Fibroblast of mammary gland (primary cell): ENCODE measurements around the gene KLHL41.
A peak's percentile ranks its signal among the peaks of the same experiment; 100 is the strongest.
"Not testable (repeated sequence)": the region's sequence is repeated elsewhere in the genome, so short reads cannot be mapped to it uniquely, and the experiment has no call there.

Experiments
- DNase-seq: peaks from one replicate; pipeline ENCODE4 v3.0.0-alpha.2; 2010; ENCODE audit warnings: low read depth
- H3K4me3 ChIP-seq: 2 replicates; pipeline ENCODE4 v1.5.1; 2011; ENCODE audit warnings: low read depth, mild to moderate bottlenecking, low read length, moderate library complexity; ENCODE audit not compliant: control insufficient read depth
- TF ChIP-seq, protein P1 (sequence below): conservative IDR thresholded peaks from 2 replicates; pipeline ENCODE4 v1.5.1; 2011; ENCODE audit warnings: low read depth, low read length, inconsistent platforms; ENCODE audit not compliant: control insufficient read depth, insufficient read depth

The KLHL41 gene

DNA sequence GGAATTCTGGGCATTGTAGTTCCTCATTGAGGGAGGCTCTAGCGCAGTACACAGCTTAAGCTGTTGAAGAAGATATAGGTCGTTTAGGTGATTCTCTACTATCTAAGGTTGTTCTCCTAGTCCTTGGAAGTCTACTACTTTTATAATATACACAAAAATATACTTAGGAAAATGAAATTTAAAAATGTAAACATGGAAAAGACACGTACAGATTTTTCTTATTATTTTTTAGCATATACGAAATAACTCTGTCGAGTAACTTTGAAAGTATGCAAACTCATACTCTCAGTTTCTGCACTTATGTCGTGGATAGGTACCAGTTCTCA, 64.4 kb downstream of the KLHL41 start:
- peak overlapping the region; percentile 94 for H3K4me3 ChIP-seq
- DNase-seq = no peak
- TF ChIP-seq, protein P1, sequence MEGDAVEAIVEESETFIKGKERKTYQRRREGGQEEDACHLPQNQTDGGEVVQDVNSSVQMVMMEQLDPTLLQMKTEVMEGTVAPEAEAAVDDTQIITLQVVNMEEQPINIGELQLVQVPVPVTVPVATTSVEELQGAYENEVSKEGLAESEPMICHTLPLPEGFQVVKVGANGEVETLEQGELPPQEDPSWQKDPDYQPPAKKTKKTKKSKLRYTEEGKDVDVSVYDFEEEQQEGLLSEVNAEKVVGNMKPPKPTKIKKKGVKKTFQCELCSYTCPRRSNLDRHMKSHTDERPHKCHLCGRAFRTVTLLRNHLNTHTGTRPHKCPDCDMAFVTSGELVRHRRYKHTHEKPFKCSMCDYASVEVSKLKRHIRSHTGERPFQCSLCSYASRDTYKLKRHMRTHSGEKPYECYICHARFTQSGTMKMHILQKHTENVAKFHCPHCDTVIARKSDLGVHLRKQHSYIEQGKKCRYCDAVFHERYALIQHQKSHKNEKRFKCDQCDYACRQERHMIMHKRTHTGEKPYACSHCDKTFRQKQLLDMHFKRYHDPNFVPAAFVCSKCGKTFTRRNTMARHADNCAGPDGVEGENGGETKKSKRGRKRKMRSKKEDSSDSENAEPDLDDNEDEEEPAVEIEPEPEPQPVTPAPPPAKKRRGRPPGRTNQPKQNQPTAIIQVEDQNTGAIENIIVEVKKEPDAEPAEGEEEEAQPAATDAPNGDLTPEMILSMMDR = no peak

DNA sequence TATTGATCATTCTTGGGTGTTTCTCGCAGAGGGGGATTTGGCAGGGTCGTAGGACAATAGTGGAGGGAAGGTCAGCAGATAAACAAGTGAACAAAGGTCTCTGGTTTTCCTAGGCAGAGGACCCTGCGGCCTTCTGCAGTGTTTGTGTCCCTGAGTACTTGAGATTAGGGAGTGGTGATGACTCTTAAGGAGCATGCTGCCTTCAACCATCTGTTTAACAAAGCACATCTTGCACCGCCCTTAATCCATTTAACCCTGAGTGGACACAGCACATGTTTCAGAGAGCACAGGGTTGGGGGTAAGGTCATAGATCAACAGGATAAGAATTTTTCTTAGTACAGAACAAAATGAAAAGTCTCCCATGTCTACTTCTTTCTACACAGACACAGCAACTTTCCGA, 65.0 kb downstream of the KLHL41 start:
- H3K4me3 ChIP-seq, DNase-seq: not testable (repeated sequence)

DNA sequence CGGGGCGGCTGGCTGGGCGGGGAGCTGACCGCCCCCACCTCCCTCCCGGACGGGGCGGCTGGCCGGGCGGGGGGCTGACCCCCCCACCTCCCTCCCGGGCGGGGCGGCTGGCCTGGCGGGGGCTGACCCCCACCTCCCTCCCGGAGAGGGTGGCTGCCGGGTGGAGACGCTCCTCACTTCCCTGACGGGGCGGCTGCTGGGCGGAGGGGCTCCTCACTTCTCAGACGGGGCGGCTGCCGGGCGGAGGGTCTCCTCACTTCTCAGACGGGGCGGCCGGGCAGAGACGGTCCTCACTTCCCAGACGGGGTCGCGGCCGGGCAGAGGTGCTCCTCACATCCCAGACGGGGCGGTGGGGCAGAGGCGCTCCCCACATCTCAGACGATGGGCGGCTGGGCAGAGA, 65.8 kb downstream of the KLHL41 start:
- H3K4me3 ChIP-seq, DNase-seq: not testable (repeated sequence)
